Omental fat pad (tissue), 4 donors: ENCODE data around the gene NFKBIL1. TPM values are rescaled to one million over a fixed set of nuclear protein-coding genes. Genes with fewer than 3 reads are reported as not detected.
A peak's percentile ranks its signal among the peaks of the same experiment; 100 is the strongest.

Experiments used
- ATAC-seq: fragments of 150-250 bp; one replicate; pipeline ENCODE4 v1.9.1; 2016; ENCODE audit warnings: mild to moderate bottlenecking, moderate library complexity; ENCODE audit not compliant: low FRiP score
- DNase-seq: peaks from one replicate; pipeline ENCODE4 v3.0.0-alpha.2; 2019; ENCODE audit warnings: low spot score
- small RNA-seq: library from RNA; depleted of rRNA; stranded (forward); fragments of <200 nt; gene quantifications from one replicate; pipeline ENCODE3, GENCODE V24; 2016
- total RNA-seq, 4 donors: library from RNA; depleted of rRNA; stranded (reverse); fragments of >200 nt; gene quantifications; one replicate each; pipeline ENCODE4 v1.1.0, GENCODE V29; 2016
- TF ChIP-seq, protein P1 (sequence below), 3 donors: fragments of 450-650 bp; IDR thresholded peaks; one replicate each; pipeline ENCODE4 v1.5.1; 2016 to 2017; ENCODE audit warnings: antibody characterized with exemption in 3 of 3, mild to moderate bottlenecking in 3 of 3, moderate library complexity in 2 of 3

The NFKBIL1 gene
- total RNA-seq, 4 donors from 2014 or later: 11.0 to 21.6 (median 16.3) TPM

DNA sequence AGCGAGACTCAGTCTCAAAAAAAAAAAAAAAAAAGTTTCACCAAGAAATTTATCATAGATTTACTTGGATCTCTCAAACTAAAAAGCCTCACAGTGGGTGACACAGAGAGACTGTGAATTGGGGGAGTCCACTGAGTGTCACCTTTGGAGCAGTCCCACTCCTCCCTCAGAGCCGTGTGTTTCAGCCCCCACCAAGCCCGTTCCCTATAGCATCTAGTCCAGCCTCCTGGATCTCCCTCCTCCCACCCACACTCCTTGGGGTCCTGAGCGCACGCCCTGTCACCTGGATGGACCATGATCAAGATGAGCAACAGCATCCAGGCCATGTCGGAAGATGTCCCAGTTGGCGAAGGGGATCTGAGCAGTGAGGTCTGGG lies 45.0 kb downstream of the NFKBIL1 start:
- ATAC-seq (no peak), DNase-seq (no peak)
- TF ChIP-seq, protein P1, sequence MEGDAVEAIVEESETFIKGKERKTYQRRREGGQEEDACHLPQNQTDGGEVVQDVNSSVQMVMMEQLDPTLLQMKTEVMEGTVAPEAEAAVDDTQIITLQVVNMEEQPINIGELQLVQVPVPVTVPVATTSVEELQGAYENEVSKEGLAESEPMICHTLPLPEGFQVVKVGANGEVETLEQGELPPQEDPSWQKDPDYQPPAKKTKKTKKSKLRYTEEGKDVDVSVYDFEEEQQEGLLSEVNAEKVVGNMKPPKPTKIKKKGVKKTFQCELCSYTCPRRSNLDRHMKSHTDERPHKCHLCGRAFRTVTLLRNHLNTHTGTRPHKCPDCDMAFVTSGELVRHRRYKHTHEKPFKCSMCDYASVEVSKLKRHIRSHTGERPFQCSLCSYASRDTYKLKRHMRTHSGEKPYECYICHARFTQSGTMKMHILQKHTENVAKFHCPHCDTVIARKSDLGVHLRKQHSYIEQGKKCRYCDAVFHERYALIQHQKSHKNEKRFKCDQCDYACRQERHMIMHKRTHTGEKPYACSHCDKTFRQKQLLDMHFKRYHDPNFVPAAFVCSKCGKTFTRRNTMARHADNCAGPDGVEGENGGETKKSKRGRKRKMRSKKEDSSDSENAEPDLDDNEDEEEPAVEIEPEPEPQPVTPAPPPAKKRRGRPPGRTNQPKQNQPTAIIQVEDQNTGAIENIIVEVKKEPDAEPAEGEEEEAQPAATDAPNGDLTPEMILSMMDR (IDR thresholded peaks at IDR 0.05): no peak

DNA sequence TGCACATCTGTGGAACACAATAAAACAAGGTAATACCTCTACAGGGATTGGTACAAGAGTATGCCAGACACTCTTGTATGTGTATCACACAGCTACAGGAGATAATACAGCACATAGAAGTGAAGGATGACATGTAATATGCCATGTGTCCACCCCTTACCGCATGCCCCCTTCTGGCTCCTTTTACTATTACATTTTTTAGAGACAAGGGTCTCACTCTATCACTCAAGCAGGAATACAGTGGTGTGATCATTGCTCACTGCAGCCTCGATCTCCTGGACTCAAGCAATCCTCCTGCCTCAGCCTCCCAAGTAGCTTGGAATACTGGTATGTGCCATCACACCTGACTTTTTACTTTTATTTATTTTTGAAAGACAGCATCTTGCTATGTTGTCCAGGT lies 49.6 kb downstream of the NFKBIL1 start:
- TF ChIP-seq, protein P1 (IDR thresholded peaks at IDR 0.05): no peak
- no peak for ATAC-seq

GRCh38 chr6:31607317-31607716 lies 59.9 kb downstream of the NFKBIL1 start:
- ATAC-seq (no peak), DNase-seq (no peak)
- TF ChIP-seq, protein P1 (IDR thresholded peaks at IDR 0.05): no peak

More for the DNA sequence above, 49.6 kb downstream of the NFKBIL1 start:
- no peak for DNase-seq

Small RNA genes lying within 50 kb of the gene (small RNA-seq; reads per million reads assigned to genes)
- gene AL663061.1: not detected
- 423 reads per million, percentile 98 among the genes with 10 or more reads in this experiment for gene SNORD117
- gene SNORD84: not detected

Other genes starting within 250 kb of the NFKBIL1 start
- 1,000 to 10,000 TPM in 2 of 4 donors, 100 to 1,000 TPM in 2; 719 to 1,698 (median 1,160) TPM for gene HLA-B, start 190.4 kb upstream of the NFKBIL1 start, total RNA-seq
- gene MICA, start 144.0 kb upstream of the NFKBIL1 start, total RNA-seq: 10 to 100 TPM; 13.7 to 18.0 (median 16.6) TPM
- 1 to 10 TPM; 3.3 to 5.8 (median 5.8) TPM for gene MICB, start 49.5 kb upstream of the NFKBIL1 start, total RNA-seq
- gene MCCD1, start 18.6 kb upstream of the NFKBIL1 start, total RNA-seq: not detected
- gene DDX39B, start 5.6 kb upstream of the NFKBIL1 start, total RNA-seq: 100 to 1,000 TPM; 244 to 322 (median 271) TPM
- gene ATP6V1G2, start 1.0 kb upstream of the NFKBIL1 start, total RNA-seq: 1 to 10 TPM in 2 of 4 donors, under 1 TPM in 1, not detected in 1; 0.74 to 2.6 (median 2.4) TPM
- gene LTA, start 24.7 kb downstream of the NFKBIL1 start, total RNA-seq: not detected
- gene TNF, start 28.0 kb downstream of the NFKBIL1 start, total RNA-seq: 1 to 10 TPM in 1 of 4 donors, under 1 TPM in 2, not detected in 1; 0.65 to 1.5 (median 0.96) TPM
- gene LTB, start 34.8 kb downstream of the NFKBIL1 start, total RNA-seq: 1 to 10 TPM in 3 of 4 donors, under 1 TPM in 1; 0.72 to 5.5 (median 1.9) TPM
- 10 to 100 TPM; 16.3 to 34.2 (median 19.2) TPM for gene LST1, start 38.7 kb downstream of the NFKBIL1 start, total RNA-seq
- gene NCR3, start 45.4 kb downstream of the NFKBIL1 start, total RNA-seq: not detected
- gene AIF1, start 67.6 kb downstream of the NFKBIL1 start, total RNA-seq: 10 to 100 TPM; 57.3 to 95.1 (median 81.8) TPM
- gene PRRC2A, start 73.1 kb downstream of the NFKBIL1 start, total RNA-seq: 100 to 1,000 TPM in 1 of 4 donors, 10 to 100 TPM in 3; 44.8 to 111 (median 65.4) TPM
- gene BAG6, start 105.1 kb downstream of the NFKBIL1 start, total RNA-seq: 100 to 1,000 TPM; 137 to 231 (median 157) TPM
- gene APOM, start 108.3 kb downstream of the NFKBIL1 start, total RNA-seq: 1 to 10 TPM; 2.4 to 5.0 (median 3.6) TPM
- gene C6orf47, start 113.2 kb downstream of the NFKBIL1 start, total RNA-seq: 10 to 100 TPM; 16.8 to 24.7 (median 21.2) TPM
- gene GPANK1, start 117.4 kb downstream of the NFKBIL1 start, total RNA-seq: 10 to 100 TPM in 3 of 4 donors, 1 to 10 TPM in 1; 7.1 to 23.6 (median 15.6) TPM
- 100 to 1,000 TPM; 130 to 202 (median 184) TPM for gene CSNK2B, start 118.5 kb downstream of the NFKBIL1 start, total RNA-seq
- 10 to 100 TPM in 3 of 4 donors, 1 to 10 TPM in 1; 7.4 to 16.9 (median 11.3) TPM for gene LY6G5B, start 122.4 kb downstream of the NFKBIL1 start, total RNA-seq
- 1 to 10 TPM in 2 of 4 donors, under 1 TPM in 1, not detected in 1; 0.84 to 4.5 (median 1.3) TPM for gene LY6G5C, start 133.5 kb downstream of the NFKBIL1 start, total RNA-seq
- 10 to 100 TPM; 41.8 to 62.8 (median 57.4) TPM for gene ABHD16A, start 155.7 kb downstream of the NFKBIL1 start, total RNA-seq
- not detected for gene LY6G6F, start 159.3 kb downstream of the NFKBIL1 start, total RNA-seq
- not detected for gene LY6G6D, start 167.7 kb downstream of the NFKBIL1 start, total RNA-seq
- under 1 TPM in 1 of 4 donors, not detected in 3; 0.74 TPM for gene LY6G6C, start 174.1 kb downstream of the NFKBIL1 start, total RNA-seq
- gene MPIG6B, start 175.8 kb downstream of the NFKBIL1 start, total RNA-seq: under 1 TPM in 1 of 4 donors, not detected in 3; 0.84 TPM
- gene DDAH2, start 181.7 kb downstream of the NFKBIL1 start, total RNA-seq: 100 to 1,000 TPM; 103 to 148 (median 115) TPM
- gene CLIC1, start 188.9 kb downstream of the NFKBIL1 start, total RNA-seq: 100 to 1,000 TPM; 244 to 443 (median 336) TPM
- 10 to 100 TPM in 1 of 4 donors, 1 to 10 TPM in 3; 5.4 to 17.0 (median 7.3) TPM for gene MSH5, start 192.4 kb downstream of the NFKBIL1 start, total RNA-seq
- gene SAPCD1, start 215.0 kb downstream of the NFKBIL1 start, total RNA-seq: not detected
- gene VWA7, start 229.7 kb downstream of the NFKBIL1 start, total RNA-seq: 1 to 10 TPM in 1 of 4 donors, under 1 TPM in 2, not detected in 1; 0.36 to 1.6 (median 0.56) TPM
- 10 to 100 TPM; 31.6 to 47.0 (median 34.6) TPM for gene VARS1, start 248.1 kb downstream of the NFKBIL1 start, total RNA-seq